Measurements from ENCODE around the gene SLC6A8. TPM values are rescaled to one million over a fixed set of nuclear protein-coding genes. Genes with fewer than 3 reads are reported as not detected.

Gene SLC6A8
- polyA plus RNA-seq, 2 of the 4 experiments (the other 2 are of a cell fraction): 2.0 to 6.1 TPM

DNA sequence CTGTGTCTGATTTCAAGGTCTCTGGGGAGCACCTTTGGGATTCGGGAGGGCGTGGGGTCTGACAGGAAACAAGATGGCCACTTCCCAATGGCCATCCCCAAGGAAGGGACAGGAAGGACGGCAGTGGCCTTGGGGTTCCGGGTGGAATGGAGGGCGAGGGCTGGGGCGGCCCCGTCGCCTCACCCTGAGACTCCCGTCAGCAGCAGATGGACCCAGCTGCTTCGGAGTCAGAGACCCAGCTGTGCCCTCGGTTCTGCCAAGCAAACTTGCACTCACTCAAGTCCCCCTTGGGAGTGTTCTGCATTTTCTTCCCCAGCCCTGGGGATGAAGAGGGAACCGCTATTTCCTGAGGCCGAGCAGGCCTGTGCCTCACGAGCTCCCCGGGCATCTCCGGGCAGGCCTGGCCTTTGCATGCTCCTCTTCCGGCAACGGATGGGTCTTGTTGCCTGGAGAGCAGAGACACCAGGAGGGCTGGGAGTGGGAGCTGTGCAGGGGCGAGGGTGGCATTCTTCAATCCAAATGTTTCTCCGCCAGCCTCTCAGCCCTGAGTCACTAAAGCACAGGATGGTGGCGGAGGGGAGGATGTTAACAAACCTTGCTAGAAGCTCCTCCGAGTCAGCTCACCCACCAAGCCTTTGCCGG, 47.6 kb upstream of the SLC6A8 start:
- 81% methylated on average over 19 of the region's 23 CpGs for WGBS (ENCODE audit: missing lambda C conversion rate)
- no peak for ATAC-seq

DNA sequence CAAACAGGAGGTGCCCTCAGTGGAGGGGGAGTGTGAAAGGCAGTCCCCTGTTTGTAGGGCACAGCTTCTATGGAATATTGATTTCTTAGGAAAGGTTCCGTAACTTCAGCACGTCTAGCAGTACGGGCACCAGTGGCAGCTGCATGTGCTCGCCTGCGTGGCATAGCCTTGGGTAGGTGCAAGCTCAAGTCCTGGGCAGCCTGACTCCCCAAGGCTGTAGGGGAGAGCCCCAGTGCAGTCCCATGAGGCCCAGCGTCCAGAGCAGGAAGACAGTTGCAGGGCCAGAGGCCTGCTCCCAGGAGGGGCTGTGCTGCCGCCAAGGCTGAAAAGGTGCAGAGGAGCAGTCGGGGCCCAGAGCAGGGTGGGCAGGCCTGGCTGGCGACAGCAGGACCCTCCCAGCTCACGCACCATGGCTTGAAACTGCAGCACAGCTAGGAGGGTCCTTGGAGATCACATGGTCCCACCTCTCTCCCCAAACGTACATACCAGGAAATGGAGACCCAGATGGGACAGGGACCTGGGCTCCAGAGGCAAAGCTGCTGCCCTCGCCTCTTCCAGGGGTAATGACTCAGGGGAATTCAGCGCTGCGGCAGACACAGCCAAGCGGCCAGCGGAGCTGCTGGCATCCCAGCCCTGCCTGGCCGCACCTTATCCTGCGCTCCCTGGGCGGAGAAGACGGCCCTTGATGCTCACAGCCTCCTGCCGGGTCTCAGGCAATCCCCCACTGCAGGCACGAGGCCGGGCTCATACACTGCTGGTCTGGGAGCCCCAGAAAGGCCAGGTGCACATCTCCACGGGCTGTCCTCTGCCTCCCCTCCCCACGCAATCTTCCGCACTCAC, 46.8 kb upstream of the SLC6A8 start:
- Histone ChIP-seq H3K27ac (no peak overlapping the region), H3K4me3 (no peak overlapping the region), H3K4me2 (no peak overlapping the region), H3K9me3 (no peaks in the 10 kb centered on the region), H3K4me1 (peaks cover 24% of the 10 kb centered on the region; the same call in 2 of the 3 replicates)
- POLR2A ChIA-PET: no interaction called here
- DNase-seq (ENCODE audit: low read depth in 1 of 2, low spot score in 1 of 2) (no peak), ATAC-seq (no peak), FAIRE-seq (no peak)
- TF ChIP-seq MAFK (IDR thresholded peaks at IDR 0.05; ENCODE audit: partially characterized antibody) (no peak), HDAC2 (IDR thresholded peaks at IDR 0.05) (no peak), ZNF302 (CRISPR knock-in tag; IDR thresholded peaks at IDR 0.05) (no peak), ESRRA (IDR thresholded peaks at IDR 0.05; ENCODE audit: borderline replicate concordance, low read length) (no peak), FOXS1 (CRISPR knock-in tag; IDR thresholded peaks at IDR 0.05) (no peak), TFCP2L1 (CRISPR knock-in tag; IDR thresholded peaks at IDR 0.05) (no peak), FOSB (CRISPR knock-in tag; IDR thresholded peaks at IDR 0.05) (no peak), ZFP36 (IDR thresholded peaks at IDR 0.05; ENCODE audit: borderline replicate concordance, partially characterized antibody) (no peak), HOXB13 (CRISPR knock-in tag; IDR thresholded peaks at IDR 0.05; ENCODE audit: low read depth) (no peak), HOXB5 (CRISPR knock-in tag; IDR thresholded peaks at IDR 0.05) (no peak), RNF2 (IDR thresholded peaks at IDR 0.05; ENCODE audit: borderline replicate concordance, low read depth) (no peak)
- TF ChIP-seq, protein P1, sequence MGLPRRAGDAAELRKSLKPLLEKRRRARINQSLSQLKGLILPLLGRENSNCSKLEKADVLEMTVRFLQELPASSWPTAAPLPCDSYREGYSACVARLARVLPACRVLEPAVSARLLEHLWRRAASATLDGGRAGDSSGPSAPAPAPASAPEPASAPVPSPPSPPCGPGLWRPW (IDR thresholded peaks at IDR 0.05): no peak
- TF ChIP-seq, protein P2, sequence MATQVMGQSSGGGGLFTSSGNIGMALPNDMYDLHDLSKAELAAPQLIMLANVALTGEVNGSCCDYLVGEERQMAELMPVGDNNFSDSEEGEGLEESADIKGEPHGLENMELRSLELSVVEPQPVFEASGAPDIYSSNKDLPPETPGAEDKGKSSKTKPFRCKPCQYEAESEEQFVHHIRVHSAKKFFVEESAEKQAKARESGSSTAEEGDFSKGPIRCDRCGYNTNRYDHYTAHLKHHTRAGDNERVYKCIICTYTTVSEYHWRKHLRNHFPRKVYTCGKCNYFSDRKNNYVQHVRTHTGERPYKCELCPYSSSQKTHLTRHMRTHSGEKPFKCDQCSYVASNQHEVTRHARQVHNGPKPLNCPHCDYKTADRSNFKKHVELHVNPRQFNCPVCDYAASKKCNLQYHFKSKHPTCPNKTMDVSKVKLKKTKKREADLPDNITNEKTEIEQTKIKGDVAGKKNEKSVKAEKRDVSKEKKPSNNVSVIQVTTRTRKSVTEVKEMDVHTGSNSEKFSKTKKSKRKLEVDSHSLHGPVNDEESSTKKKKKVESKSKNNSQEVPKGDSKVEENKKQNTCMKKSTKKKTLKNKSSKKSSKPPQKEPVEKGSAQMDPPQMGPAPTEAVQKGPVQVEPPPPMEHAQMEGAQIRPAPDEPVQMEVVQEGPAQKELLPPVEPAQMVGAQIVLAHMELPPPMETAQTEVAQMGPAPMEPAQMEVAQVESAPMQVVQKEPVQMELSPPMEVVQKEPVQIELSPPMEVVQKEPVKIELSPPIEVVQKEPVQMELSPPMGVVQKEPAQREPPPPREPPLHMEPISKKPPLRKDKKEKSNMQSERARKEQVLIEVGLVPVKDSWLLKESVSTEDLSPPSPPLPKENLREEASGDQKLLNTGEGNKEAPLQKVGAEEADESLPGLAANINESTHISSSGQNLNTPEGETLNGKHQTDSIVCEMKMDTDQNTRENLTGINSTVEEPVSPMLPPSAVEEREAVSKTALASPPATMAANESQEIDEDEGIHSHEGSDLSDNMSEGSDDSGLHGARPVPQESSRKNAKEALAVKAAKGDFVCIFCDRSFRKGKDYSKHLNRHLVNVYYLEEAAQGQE (IDR thresholded peaks at IDR 0.05): no peak
- TF ChIP-seq, protein P3, sequence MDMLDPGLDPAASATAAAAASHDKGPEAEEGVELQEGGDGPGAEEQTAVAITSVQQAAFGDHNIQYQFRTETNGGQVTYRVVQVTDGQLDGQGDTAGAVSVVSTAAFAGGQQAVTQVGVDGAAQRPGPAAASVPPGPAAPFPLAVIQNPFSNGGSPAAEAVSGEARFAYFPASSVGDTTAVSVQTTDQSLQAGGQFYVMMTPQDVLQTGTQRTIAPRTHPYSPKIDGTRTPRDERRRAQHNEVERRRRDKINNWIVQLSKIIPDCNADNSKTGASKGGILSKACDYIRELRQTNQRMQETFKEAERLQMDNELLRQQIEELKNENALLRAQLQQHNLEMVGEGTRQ (IDR thresholded peaks at IDR 0.05): no peak
- CTCF ChIA-PET: interaction anchor here (0.6 to 1.9 kb wide), 5 partner anchors 9 to 608 kb away, joined by 3 to 11 read pairs (median 4); no protein-coding TSS in a partner anchor
- 77% methylated on average over 24 of the region's 26 CpGs for WGBS (ENCODE audit: missing lambda C conversion rate)

More for the DNA sequence above, 47.6 kb upstream of the SLC6A8 start:
- Histone ChIP-seq H3K27ac (no peak overlapping the region), H3K4me1 (peaks cover 24% of the 10 kb centered on the region; the same call in 2 of the 3 replicates), H3K4me2 (no peak overlapping the region), H3K9me3 (no peaks in the 10 kb centered on the region), H3K4me3 (no peak overlapping the region)
- FAIRE-seq (no peak), DNase-seq (ENCODE audit: low read depth in 1 of 2, low spot score in 1 of 2) (no peak)
- POLR2A ChIA-PET: no interaction called here
- CTCF ChIA-PET: interaction anchor here (0.6 to 1.9 kb wide), 5 partner anchors 8 to 607 kb away, joined by 3 to 11 read pairs (median 4); no protein-coding TSS in a partner anchor
- TF ChIP-seq JUN (IDR thresholded peaks at IDR 0.05) (no peak), HOXA7 (CRISPR knock-in tag; IDR thresholded peaks at IDR 0.05) (no peak), CEBPB (IDR thresholded peaks at IDR 0.05) (no peak), EHMT2 (IDR thresholded peaks at IDR 0.05; ENCODE audit: low read depth) (no peak), FOSB (CRISPR knock-in tag; IDR thresholded peaks at IDR 0.05) (no peak), FOXS1 (CRISPR knock-in tag; IDR thresholded peaks at IDR 0.05) (no peak), GATA3 (IDR thresholded peaks at IDR 0.05; ENCODE audit: borderline replicate concordance) (no peak), TFCP2L1 (CRISPR knock-in tag; IDR thresholded peaks at IDR 0.05) (no peak), RNF2 (IDR thresholded peaks at IDR 0.05; ENCODE audit: borderline replicate concordance, low read depth) (no peak)
- TF ChIP-seq, protein P4, sequence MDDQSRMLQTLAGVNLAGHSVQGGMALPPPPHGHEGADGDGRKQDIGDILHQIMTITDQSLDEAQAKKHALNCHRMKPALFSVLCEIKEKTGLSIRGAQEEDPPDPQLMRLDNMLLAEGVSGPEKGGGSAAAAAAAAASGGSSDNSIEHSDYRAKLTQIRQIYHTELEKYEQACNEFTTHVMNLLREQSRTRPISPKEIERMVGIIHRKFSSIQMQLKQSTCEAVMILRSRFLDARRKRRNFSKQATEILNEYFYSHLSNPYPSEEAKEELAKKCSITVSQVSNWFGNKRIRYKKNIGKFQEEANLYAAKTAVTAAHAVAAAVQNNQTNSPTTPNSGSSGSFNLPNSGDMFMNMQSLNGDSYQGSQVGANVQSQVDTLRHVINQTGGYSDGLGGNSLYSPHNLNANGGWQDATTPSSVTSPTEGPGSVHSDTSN (IDR thresholded peaks at IDR 0.05): no peak
- TF ChIP-seq, protein P5, sequence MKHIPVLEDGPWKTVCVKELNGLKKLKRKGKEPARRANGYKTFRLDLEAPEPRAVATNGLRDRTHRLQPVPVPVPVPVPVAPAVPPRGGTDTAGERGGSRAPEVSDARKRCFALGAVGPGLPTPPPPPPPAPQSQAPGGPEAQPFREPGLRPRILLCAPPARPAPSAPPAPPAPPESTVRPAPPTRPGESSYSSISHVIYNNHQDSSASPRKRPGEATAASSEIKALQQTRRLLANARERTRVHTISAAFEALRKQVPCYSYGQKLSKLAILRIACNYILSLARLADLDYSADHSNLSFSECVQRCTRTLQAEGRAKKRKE (CRISPR knock-in tag; IDR thresholded peaks at IDR 0.05; ENCODE audit: low read depth): no peak

All from A549 (cell line).